HL-60/S4 treated with phorbol 12-myristate 13-acetate at 8.2 ng/mL for 4 days and 3 days (cell line): ENCODE data around the gene MEF2D.

ENCODE experiments used
- in situ Hi-C: fragments of 300-500 bp; cut with MboI; formaldehyde crosslinking; loops from 2 replicates; pipeline ENCODE4 v1.15.0; 2022; ENCODE audit warnings: low sequenced_read_pairs

MEF2D gene

GRCh38 chr1:156471496-156472490, 28.8 kb downstream of the MEF2D start:
- in situ Hi-C loops = no loop called here

GRCh38 chr1:156470473-156470872, 30.1 kb downstream of the MEF2D start:
- in situ Hi-C loops = no loop called here

- in situ Hi-C loops = no loop called here
These were observed 31.8 kb downstream of the MEF2D start for GRCh38 chr1:156468693-156469345.

- in situ Hi-C loops = no loop called here
These were observed 32.7 kb downstream of the MEF2D start for GRCh38 chr1:156467906-156468305.

- in situ Hi-C loops = no loop called here
These were observed 33.2 kb downstream of the MEF2D start for GRCh38 chr1:156467385-156467784.

GRCh38 chr1:156465747-156466365, 34.7 kb downstream of the MEF2D start:
- in situ Hi-C loops = no loop called here

GRCh38 chr1:156464825-156465452, 35.6 kb downstream of the MEF2D start:
- in situ Hi-C loops = no loop called here

GRCh38 chr1:156464335-156464734, 36.2 kb downstream of the MEF2D start:
- in situ Hi-C loops = no loop called here

- in situ Hi-C loops = no loop called here
These were observed 36.7 kb downstream of the MEF2D start for GRCh38 chr1:156463874-156464273.

- in situ Hi-C loops = no loop called here
These were observed 37.4 kb downstream of the MEF2D start for GRCh38 chr1:156462954-156463795.

- in situ Hi-C loops = no loop called here
These were observed 38.6 kb downstream of the MEF2D start for GRCh38 chr1:156461781-156462647.

- in situ Hi-C loops = no loop called here
These were observed 39.5 kb downstream of the MEF2D start for GRCh38 chr1:156461109-156461508.

- in situ Hi-C loops = no loop called here
These were observed 40.0 kb downstream of the MEF2D start for GRCh38 chr1:156460525-156460924.

GRCh38 chr1:156458181-156458503, 42.4 kb downstream of the MEF2D start:
- in situ Hi-C loops = loop anchor here (10.0 kb wide), 1 partner anchor 147 kb away; the partner anchor contains the start of gene GPATCH4

- in situ Hi-C loops = loop anchor here (10.0 kb wide), 1 partner anchor 148 kb away; the partner anchor contains the start of gene GPATCH4
These were observed 43.7 kb downstream of the MEF2D start for GRCh38 chr1:156456625-156457465.

- in situ Hi-C loops = loop anchor here (10.0 kb wide), 1 partner anchor 149 kb away; the partner anchor contains the start of gene GPATCH4
These were observed 45.2 kb downstream of the MEF2D start for GRCh38 chr1:156455362-156455761.

GRCh38 chr1:156452907-156453306, 47.7 kb downstream of the MEF2D start:
- in situ Hi-C loops = loop anchor here (10.0 kb wide), 1 partner anchor 152 kb away; the partner anchor contains the start of gene GPATCH4
